OCI-LY7 (cell line): Measurements from ENCODE around the gene POU6F2.

Experiments used
- CTCF ChIP-seq: fragments of 200-600 bp; sonication (generic); conservative IDR thresholded peaks from 2 replicates; pipeline ENCODE4 v1.5.1; 2014; ENCODE audit warnings: mild to moderate bottlenecking, antibody characterized with exemption, low read length, moderate library complexity, mixed read lengths
- EZH2phosphoT487 ChIP-seq: fragments of 200-600 bp; sonication (generic); IDR thresholded peaks from 2 replicates; pipeline ENCODE4 v1.6.1; 2018; ENCODE audit warnings: low read depth, borderline replicate concordance, mild to moderate bottlenecking, mixed run types, antibody characterized with exemption, low read length, moderate library complexity, mixed read lengths

GRCh38 chr7:39016609-39017008 is 38.9 kb downstream of the POU6F2 start:
- no peak for TF ChIP-seq CTCF
- TF ChIP-seq EZH2phosphoT487 = no peak
